RCC 7860 (cell line): ENCODE results near the gene RERE.

Experiments
- DNase-seq: peaks from one replicate; pipeline ENCODE4 v3.0.0-alpha.2; 2015; ENCODE audit warnings: low spot score
- FAIRE-seq: peaks from 2 replicates; lab custom pipeline; 2012; peaks lifted over from hg19 to GRCh38; lab: Jason Lieb, UNC

RERE gene

GRCh38 chr1:8817412-8818324, at the start of gene RERE:
Gene RERE, minus strand, starts transcription at chr1:8817640.
- FAIRE-seq, result peak; percentile 56
- peak; percentile 78 for DNase-seq

GRCh38 chr1:8866792-8867415, 49.5 kb upstream of the RERE start:
- no peak for FAIRE-seq
- DNase-seq, result no peak

GRCh38 chr1:8866173-8866791, 48.8 kb upstream of the RERE start:
- no peak for FAIRE-seq
- DNase-seq, result no peak

DNA sequence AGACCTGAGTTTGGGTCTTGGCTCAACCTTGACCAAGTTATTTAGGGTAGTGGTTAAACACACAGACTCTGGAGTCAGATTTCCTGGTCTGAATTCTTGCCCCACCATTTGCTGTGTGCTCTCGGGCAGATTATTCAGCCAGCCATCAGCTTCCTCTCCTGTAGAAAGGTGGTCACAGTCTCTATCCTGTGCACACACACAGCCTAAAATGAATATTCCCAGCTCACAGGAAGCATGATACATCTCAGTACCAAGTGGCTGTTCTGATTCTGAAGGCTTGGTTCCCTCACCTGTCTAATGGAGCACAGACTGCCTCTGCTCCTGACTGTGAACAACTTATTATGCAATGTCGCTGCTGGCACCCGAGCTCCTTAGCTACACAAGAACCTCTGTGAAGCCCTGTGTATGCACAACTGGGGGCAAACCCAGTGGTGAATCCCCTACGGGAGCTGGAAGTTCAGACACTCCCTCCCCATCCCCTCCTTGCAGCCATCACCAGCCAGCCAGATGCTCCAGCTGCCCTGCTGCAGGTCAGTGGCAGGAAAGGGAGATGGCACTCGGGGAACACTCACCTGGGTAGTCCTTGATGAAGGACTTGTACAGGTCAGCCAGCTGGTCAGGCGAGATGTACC, 47.4 kb upstream of the RERE start:
- no peak for FAIRE-seq
- no peak for DNase-seq

DNA sequence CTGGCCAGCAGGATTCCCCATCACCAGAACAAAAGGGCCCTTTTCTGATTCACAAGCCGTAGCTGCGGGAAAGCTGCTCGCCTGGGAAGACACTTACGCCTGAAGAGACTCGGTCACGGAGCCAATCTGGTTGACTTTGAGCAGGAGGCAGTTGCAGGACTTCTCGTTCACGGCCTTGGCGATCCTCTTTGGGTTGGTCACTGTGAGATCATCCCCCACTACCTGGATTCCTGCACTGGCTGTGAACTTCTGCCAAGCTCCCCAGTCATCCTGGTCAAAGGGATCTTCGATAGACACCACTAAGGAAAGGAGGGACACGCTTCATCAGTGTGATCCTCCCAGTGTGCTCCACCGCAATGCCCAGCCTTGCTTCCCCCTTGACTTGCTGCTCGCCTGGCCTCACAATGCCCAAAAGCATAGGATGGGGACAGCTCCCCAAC, 46.4 kb upstream of the RERE start:
- no peak for DNase-seq
- no peak for FAIRE-seq

GRCh38 chr1:8863138-8863537, 45.7 kb upstream of the RERE start:
- FAIRE-seq, result no peak
- DNase-seq, result no peak

DNA sequence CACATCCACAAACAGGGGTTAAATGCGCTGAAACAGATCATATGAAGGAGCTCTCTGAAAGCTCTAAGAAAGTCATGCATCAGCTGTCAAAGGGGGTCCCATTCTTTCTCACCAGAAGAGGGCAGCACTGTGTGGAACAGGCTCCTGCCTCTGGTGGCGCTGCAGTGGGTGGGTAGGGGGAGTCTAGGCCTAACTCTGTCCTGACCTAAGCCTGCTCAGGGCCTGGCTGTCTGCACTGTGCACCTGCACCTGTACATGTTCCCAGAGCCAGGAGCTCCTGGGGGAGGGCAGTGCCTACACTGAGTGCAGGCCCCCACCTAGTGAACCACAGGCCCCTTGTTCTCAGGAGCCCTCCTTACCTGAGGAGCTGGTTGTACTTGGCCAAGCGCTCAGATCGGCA, 45.1 kb upstream of the RERE start:
- no peak for FAIRE-seq
- DNase-seq, result no peak

- FAIRE-seq, result no peak
- no peak for DNase-seq
Observed at GRCh38 chr1:8860738-8861516, 43.5 kb upstream of the RERE start.

DNA sequence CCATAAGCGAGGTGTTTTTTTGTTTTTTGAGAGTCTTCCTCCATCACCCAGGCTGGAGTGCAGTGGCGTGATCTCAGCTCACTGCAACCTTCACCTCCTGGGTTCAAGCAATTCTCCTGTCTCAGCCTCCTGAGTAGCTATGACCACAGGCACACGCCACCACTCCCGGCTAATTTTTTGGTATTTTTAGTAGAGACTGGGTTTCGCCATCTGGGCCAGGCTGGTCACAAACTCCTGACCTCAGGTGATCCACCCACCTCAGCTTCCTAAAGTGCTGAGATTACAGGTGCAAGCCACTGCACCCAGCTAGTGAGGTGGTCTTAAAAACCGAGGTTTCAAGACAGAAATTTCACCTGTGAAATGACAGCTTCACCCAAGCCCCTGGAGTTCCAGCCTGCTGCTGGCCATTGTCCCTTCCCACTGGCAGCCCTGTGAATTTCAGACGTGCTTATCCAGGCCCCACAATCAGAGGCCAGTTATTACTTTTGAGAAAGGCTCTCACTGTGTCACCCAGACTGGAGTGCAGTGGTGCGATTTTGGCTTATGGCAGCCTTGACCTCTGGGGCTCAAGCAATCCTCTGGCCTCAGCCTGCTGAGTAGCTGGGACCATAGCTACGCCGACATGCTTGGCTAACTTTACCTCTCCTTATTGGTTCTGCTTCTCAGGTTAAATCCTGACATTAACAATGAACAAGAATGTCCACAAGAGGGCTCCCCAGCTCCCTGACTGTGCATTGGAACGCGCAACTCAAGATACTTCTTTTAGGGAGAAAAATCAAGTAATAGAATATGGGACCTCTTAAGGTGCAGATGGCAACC, 41.7 kb upstream of the RERE start:
- FAIRE-seq (peak; percentile 55), DNase-seq (peak; percentile 54)

GRCh38 chr1:8858112-8858668, 40.8 kb upstream of the RERE start:
- DNase-seq, result peak; percentile 91
- FAIRE-seq, result peak; percentile 92

GRCh38 chr1:8856689-8857412, 39.4 kb upstream of the RERE start:
- DNase-seq, result no peak
- FAIRE-seq, result no peak

DNA sequence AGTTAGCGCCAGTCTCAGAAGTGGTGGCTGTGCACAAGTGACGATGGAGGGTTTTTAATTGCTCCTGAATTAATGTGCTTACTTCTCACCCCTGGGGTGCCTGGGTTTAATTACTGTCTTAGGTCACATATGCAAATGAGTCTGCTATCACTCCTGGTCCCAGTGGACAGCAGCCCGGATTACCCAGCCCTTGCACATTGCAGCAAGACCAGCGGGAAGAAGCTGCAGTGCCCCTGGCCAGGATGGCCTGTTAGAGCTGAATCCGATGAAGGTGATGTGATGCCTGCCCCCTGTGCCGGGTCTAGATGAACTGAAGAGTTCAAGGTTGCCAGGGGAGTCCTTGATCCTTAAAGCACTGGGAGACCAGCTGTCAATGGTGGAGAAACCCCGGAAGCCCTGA, 36.8 kb upstream of the RERE start:
- FAIRE-seq (no peak), DNase-seq (no peak)

- no peak for DNase-seq
- no peak for FAIRE-seq
Observed at GRCh38 chr1:8851060-8851459, 33.6 kb upstream of the RERE start.

DNA sequence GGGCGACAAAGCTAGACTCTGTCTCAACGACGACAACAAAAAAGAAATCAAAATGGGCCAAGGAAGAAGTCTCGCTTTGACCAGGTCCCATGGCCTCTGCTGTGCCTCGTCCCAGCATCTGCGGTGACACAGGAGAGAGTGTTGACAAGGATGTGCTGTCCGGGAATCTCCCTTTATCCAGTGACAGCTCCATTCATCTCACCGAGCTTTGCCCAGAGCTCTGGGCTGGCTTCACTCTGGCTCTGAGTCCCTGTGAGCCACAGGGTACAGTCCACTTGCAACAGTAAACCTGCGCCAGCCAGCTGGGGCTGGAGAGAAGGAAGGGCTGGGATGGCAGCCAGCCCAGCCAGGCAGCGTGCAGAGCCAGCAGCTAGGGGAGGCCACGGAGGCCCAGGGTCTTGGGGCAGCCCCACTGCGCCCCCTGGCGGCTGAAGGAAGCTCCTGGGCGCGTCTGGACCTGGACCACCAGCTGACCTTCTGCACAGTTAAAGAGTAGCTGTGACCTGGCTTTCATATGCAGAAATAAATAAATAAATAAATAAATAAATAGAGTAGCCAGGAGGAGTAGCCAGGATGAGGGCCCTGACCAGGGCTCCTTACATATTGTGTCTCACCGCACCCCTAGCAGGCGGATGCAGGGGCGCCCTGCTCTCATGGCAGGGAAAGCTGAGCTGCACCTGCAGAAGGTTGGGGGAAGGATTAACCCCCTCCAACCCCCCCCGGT, 31.4 kb upstream of the RERE start:
- DNase-seq (peak; percentile 81), FAIRE-seq (peak; percentile 69)

- FAIRE-seq (no peak), DNase-seq (no peak)
Observed at GRCh38 chr1:8847990-8848389, 30.6 kb upstream of the RERE start.

DNA sequence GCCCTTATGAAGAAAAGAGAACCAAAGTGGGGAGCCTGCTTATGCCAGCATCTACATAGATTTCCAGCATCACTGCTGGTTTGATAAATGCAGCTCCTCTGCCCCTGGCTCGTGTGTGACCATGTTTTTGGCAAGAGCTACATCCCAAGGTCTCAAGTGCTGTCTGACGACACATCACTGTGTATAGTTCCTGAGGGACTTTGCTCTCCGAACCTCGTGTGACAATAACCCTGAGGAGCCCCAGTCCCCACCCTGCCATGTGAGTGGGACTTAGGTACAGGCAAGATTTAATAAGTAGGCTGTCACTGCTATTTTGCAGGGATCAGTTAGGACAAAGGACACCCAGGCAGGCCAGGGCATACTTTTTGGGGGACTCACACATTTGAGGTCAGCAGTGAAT, 28.8 kb upstream of the RERE start:
- FAIRE-seq (no peak), DNase-seq (no peak)

DNA sequence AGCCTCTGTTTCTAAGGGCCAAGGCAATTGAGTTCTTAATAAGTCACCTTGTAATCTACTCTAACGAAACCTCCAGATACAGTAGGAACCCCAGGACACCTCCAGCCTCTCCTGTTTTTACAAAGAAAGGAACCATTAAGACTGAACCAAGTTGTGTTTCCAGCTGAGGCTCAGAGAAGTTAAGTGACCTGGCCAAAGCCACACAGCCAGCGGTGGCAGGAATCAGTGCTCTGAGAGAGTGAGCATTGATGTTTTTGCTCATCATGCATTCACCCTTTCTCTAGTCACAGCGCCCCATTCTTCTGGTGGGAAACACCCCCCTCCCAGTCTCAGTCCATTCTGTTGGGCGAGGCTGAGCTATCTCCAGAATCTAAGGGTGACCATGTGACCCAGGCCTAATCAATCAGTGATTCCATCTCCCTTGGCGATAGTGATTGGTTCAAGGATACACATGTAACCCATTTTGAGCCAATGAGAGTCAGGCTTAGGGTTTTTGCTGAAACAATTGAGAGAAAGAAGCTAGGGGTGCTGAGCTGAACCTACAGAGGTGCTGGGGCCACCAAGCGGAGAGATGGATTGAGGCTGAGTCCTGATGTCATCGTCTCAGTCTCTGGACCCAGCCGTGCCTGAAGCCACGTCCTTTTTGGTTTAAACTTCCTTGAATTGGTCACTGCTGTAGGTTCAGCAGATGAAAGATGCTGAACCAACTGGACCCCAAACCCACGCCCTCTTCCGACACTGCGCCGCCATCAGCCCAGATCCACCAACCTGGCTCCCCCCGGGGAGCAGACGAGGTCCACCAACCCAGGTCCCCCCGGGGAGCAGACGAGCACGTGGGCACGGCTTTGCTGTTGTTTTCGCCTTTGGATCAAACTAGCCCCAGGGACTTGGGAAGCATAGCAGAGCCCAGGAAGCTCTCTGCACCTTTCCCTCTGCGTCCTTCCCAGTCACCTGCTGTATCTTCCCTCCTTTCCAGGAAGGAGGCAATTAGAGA, 28.0 kb upstream of the RERE start:
- DNase-seq (no peak), FAIRE-seq (no peak)
